GM12878 (cell line): ENCODE results near the gene GINS2. TPM values are rescaled to one million over a fixed set of nuclear protein-coding genes. Genes with fewer than 3 reads are reported as not detected.

Experiments
- ATAC-seq: fragments of 200-7000 bp; cut with Tn5 transposase; 3 replicates; pipeline ENCODE4 v1.9.1; 2020; ENCODE audit warnings: mild to moderate bottlenecking, moderate library complexity
- BruUV-seq: library from RNA; stranded (reverse); fragments of 400-500 nt; replicated peaks from 2 replicates; lab custom pipeline; 2021; lab: Mats Ljungman, UMichigan
- CTCF ChIA-PET: fragments of 300-600 bp; sonication (Branson Sonifier 250); formaldehyde crosslinking; extraction: SDS; loops from one replicate; lab custom pipeline; 2021; ENCODE audit warnings: inconsistent platforms; lab: Yijun Ruan, JAX
- POLR2A ChIA-PET: fragments of 350-600 bp; formaldehyde crosslinking; extraction: SDS; loops from one replicate; lab custom pipeline; 2021; ENCODE audit warnings: inconsistent platforms; lab: Charles Lee
- RAD21 ChIA-PET: fragments of 300-600 bp; sonication (Branson Sonifier 250); formaldehyde crosslinking; loops from one replicate; lab custom pipeline; 2023; ENCODE audit warnings: antibody characterized with exemption; ENCODE audit not compliant: unreplicated experiment; lab: Charles Lee
- SMC1A ChIA-PET: fragments of 300-600 bp; sonication (Branson Sonifier 250); formaldehyde crosslinking; loops from one replicate; lab custom pipeline; 2023; ENCODE audit not compliant: unreplicated experiment, uncharacterized antibody; lab: Charles Lee
- DNase-seq: peaks from one replicate; pipeline ENCODE4 v3.0.0-alpha.2; 2011; ENCODE audit warnings: low read depth, low spot score
- FAIRE-seq: peaks from 3 replicates; lab custom pipeline; 2011; peaks lifted over from hg19 to GRCh38; lab: Jason Lieb, UNC
- H2AFZ ChIP-seq: 2 replicates; pipeline ENCODE4 v1.6.0; 2011; ENCODE audit warnings: low read depth, low read length, control low read depth; ENCODE audit not compliant: control insufficient read depth
- H3K27ac ChIP-seq: 2 replicates; pipeline ENCODE4 v1.5.1; 2011; ENCODE audit warnings: control low read depth; ENCODE audit not compliant: control insufficient read depth, insufficient read depth
- H3K27me3 ChIP-seq, 2 experiments: replicated peaks in 1 of 2; 2 replicates each; pipeline versions ENCODE4 v1.6.0 to v1.6.1; 2011; ENCODE audit warnings: low read length in 1 of 2; ENCODE audit not compliant: control insufficient read depth in 2 of 2, insufficient read depth in 2 of 2
- H3K36me3 ChIP-seq, 2 experiments: 2 replicates each; pipeline ENCODE4 v1.5.1; 2011; ENCODE audit warnings: low read length in 1 of 2; ENCODE audit not compliant: control insufficient read depth in 2 of 2, insufficient read depth in 2 of 2
- H3K4me1 ChIP-seq: 2 replicates; pipeline ENCODE4 v1.6.1; 2011; ENCODE audit warnings: mild to moderate bottlenecking, low read length, moderate library complexity, mixed read lengths; ENCODE audit not compliant: control insufficient read depth, insufficient read depth
- H3K4me2 ChIP-seq: 2 replicates; pipeline ENCODE4 v1.6.0; 2011; ENCODE audit warnings: control low read depth; ENCODE audit not compliant: control insufficient read depth, insufficient read depth
- H3K4me3 ChIP-seq: fragments of 200-600 bp; sonication (generic); 2 replicates; pipeline ENCODE4 v1.5.1; 2016
- H3K79me2 ChIP-seq: 2 replicates; pipeline ENCODE4 v1.6.0; 2011; ENCODE audit warnings: low read length; ENCODE audit not compliant: control insufficient read depth, insufficient read depth
- H3K9ac ChIP-seq: 2 replicates; pipeline ENCODE4 v1.8.0; 2011; ENCODE audit warnings: low read length, control low read depth, mixed read lengths; ENCODE audit not compliant: control insufficient read depth, insufficient read depth
- H3K9me3 ChIP-seq: replicated peaks from 3 replicates; pipeline ENCODE4 v1.5.1; 2011; ENCODE audit warnings: mild to moderate bottlenecking, low read length; ENCODE audit not compliant: control insufficient read depth, insufficient read depth
- H4K20me1 ChIP-seq: 2 replicates; pipeline ENCODE4 v1.6.0; 2011; ENCODE audit not compliant: control insufficient read depth, insufficient read depth
- CBX3 ChIP-seq: fragments of 200-600 bp; sonication (generic); IDR thresholded peaks from 2 replicates; pipeline ENCODE4 v1.6.1; 2016; ENCODE audit warnings: low read depth, borderline replicate concordance
- CBX5 ChIP-seq: sonication (generic); IDR thresholded peaks from 2 replicates; pipeline ENCODE4 v1.6.1; 2016; ENCODE audit warnings: low read depth, moderate library complexity, mild to moderate bottlenecking, inconsistent platforms
- CEBPB ChIP-seq, 2 experiments: fragments of 150-350 bp in 1 of 2; IDR thresholded peaks; 2 replicates each; pipeline ENCODE4 v1.6.1; 2012 to 2014; ENCODE audit warnings: low read depth in 2 of 2, low read length in 2 of 2, borderline replicate concordance in 1 of 2, inconsistent platforms in 1 of 2
- GABPA ChIP-seq: IDR thresholded peaks from 2 replicates; pipeline ENCODE4 v1.6.1; 2014; ENCODE audit warnings: antibody characterized with exemption, low read depth, mild to moderate bottlenecking, inconsistent platforms
- IRF4 ChIP-seq: IDR thresholded peaks from 2 replicates; pipeline ENCODE4 v1.6.1; 2011; ENCODE audit warnings: low read depth, low read length
- MEF2B ChIP-seq: fragments of 450-650 bp; IDR thresholded peaks from 2 replicates; pipeline ENCODE4 v1.6.1; 2018; ENCODE audit warnings: mild to moderate bottlenecking, moderate library complexity; ENCODE audit not compliant: partially characterized antibody, poor library complexity, severe bottlenecking
- MTA3 ChIP-seq: IDR thresholded peaks from 2 replicates; pipeline ENCODE4 v1.6.1; 2012; ENCODE audit warnings: low read length, inconsistent platforms, borderline replicate concordance
- MXI1 ChIP-seq: fragments of 150-350 bp; IDR thresholded peaks from 2 replicates; pipeline ENCODE4 v1.6.1; 2011; ENCODE audit warnings: low read depth, mild to moderate bottlenecking, inconsistent platforms, low read length, improper control_type of control experiment
- NBN ChIP-seq: fragments of 450-650 bp; IDR thresholded peaks from 2 replicates; pipeline ENCODE4 v1.6.1; 2016
- RAD51 ChIP-seq: fragments of 450-650 bp; IDR thresholded peaks from 2 replicates; pipeline ENCODE4 v1.6.1; 2016; ENCODE audit warnings: moderate library complexity, mild to moderate bottlenecking, inconsistent platforms
- SIN3A ChIP-seq: IDR thresholded peaks from 2 replicates; pipeline ENCODE4 v1.6.1; 2012; ENCODE audit warnings: low read depth, low read length, improper control_type of control experiment
- SMC3 ChIP-seq: IDR thresholded peaks from 2 replicates; pipeline ENCODE4 v1.6.1; 2011; ENCODE audit warnings: low read length, improper control_type of control experiment, borderline replicate concordance
- SRF ChIP-seq, 2 experiments: IDR thresholded peaks; 2 replicates each; pipeline ENCODE4 v1.6.1; 2011; ENCODE audit warnings: low read depth in 2 of 2, low read length in 2 of 2, mild to moderate bottlenecking in 1 of 2, moderate library complexity in 1 of 2
- WGBS: methylation state at CpG from one replicate; pipeline ENCODE4 v1.1.6; 2016; ENCODE audit warnings: low lambda C conversion rate; ENCODE audit not compliant: insufficient replicate concordance, insufficient coverage; ENCODE audit errors: missing lambda C conversion rate; 5-methylcytosine and 5-hydroxymethylcytosine counted together
- in situ Hi-C: fragments of 300-500 bp; cut with MboI; formaldehyde crosslinking; loops from 9 replicates; pipeline ENCODE4 v1.14.3; 2018; ENCODE audit warnings: mixed read lengths
- intact Hi-C: fragments of 100-400 bp; cut with micrococcal nuclease; formaldehyde crosslinking; loops from one replicate; pipeline ENCODE4 v1.14.2; 2022; ENCODE audit not compliant: unreplicated experiment
- polyA plus RNA-seq, 11 experiments: library from polyadenylated mRNA; depleted of rRNA in 4 of 11; unstranded in 6 of 11; stranded (reverse) in 5 of 11; fragments of >200 nt; fragmentation: Nextera tagmentation in 4 of 11; fragmentation: Illumina TruSeq in 1 of 11; extraction: Ambion mirVana in 4 of 11; extraction: Trizol in 1 of 11; gene quantifications; 1 replicate in 1 of 11; 2 replicates in 10 of 11; pipeline versions ENCODE4 v1.2.1 to v1.2.3, GENCODE V29; 2011 to 2016; ENCODE audit warnings: inconsistent platforms in 2 of 11, missing spikeins in 2 of 11, low read depth in 1 of 11
- total RNA-seq, 4 experiments: library from RNA; depleted of rRNA in 3 of 4; stranded (reverse); fragments of >200 nt in 3 of 4; fragmentation: Illumina TruSeq in 1 of 4; extraction: Trizol in 1 of 4; gene quantifications; 2 replicates each; pipeline versions ENCODE4 v1.2.1 to v1.2.3, GENCODE V29; 2013 to 2021
- TF ChIP-seq, protein P1 (sequence below): IDR thresholded peaks from 2 replicates; pipeline ENCODE4 v1.6.1; 2012; ENCODE audit warnings: low read length, inconsistent platforms
- TF ChIP-seq, protein P2 (sequence below): fragments of 450-650 bp; formaldehyde crosslinking; IDR thresholded peaks from 2 replicates; pipeline ENCODE4 v1.5.0; 2022; ENCODE audit warnings: mild to moderate bottlenecking, missing genetic modification characterization

Gene GINS2
- total and polyA plus RNA-seq, 10 of the 15 experiments (the other 5 are each of a cell fraction or from before 2014, with no cell fraction given) = 42.7 to 90.8 (median 57.0) TPM

DNA sequence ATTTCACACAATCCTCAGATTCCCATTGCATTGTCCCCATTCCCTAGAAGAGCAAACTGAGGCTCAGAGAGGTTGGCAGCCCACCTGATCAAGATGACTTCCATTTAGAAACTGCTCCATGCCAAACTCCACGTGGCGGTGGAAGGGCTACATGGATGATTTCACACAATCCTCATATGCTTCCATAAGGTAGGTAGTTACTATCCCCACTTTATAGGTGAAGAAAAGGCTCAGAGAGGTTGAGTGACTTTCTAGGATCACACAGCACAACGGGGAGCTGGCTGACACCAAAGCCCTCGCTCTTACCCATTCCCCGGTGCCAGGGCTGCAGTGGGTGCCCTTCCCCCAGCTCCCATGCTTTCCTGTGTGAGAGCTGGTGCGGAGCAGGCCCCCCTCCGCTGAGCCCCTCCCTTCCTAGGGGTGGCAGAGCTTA is 9.7 kb upstream of the GINS2 start:
- Histone ChIP-seq H3K9ac (no peak overlapping the region), H3K4me3 (no peak overlapping the region), H3K27ac (no peak overlapping the region), H3K27me3 (peaks cover 1 to 2% of the 10 kb centered on the region in 2 experiments; a peak in 3 of 4 replicates), H2AFZ (no peak overlapping the region), H3K79me2 (no peaks in the 10 kb centered on the region), H3K4me2 (no peak overlapping the region), H4K20me1 (no peaks in the 10 kb centered on the region), H3K36me3 (no peaks in the 10 kb centered on the region), H3K4me1 (no peaks in the 10 kb centered on the region), H3K9me3 (no peaks in the 10 kb centered on the region)
- FAIRE-seq (no peak), ATAC-seq (no peak), DNase-seq (no peak)
- TF ChIP-seq NBN = no peak
- BruUV-seq = no TSS peak
- 35% methylated on average over 7 of the region's 7 CpGs for WGBS
- ChIA-PET POLR2A (no interaction called here), CTCF (interaction anchor here (0.6 kb wide), 1 partner anchor 670 kb away, joined by 3 read pairs; no protein-coding TSS in a partner anchor), SMC1A (no interaction called here), RAD21 (no interaction called here)
- in situ Hi-C loops = no loop called here
- intact Hi-C loops = no loop called here

DNA sequence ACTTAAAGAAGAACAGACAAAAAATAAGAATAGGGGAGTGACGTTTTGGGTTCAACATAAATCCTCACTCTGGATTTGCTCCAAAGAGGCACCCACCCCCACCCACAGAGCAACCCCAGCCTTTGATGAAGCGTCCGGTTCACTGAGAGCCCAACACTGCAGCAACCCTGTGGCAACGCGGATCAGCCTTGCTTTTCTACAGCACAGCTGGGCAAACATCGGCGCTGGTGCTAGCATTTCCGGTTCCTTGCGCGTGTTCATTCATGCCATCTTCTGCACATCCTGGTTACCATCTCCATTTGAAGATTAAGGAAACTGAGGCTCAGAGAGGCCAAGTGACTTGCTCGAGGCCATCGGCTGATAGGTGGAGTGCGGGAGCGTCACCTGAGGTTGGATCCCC is 8.7 kb upstream of the GINS2 start:
- WGBS = 37% methylated on average over 14 of the region's 14 CpGs
- Histone ChIP-seq H3K9me3 (no peaks in the 10 kb centered on the region), H3K27ac (no peak overlapping the region), H4K20me1 (no peaks in the 10 kb centered on the region), H3K79me2 (no peaks in the 10 kb centered on the region), H3K27me3 (peaks cover 1 to 2% of the 10 kb centered on the region in 2 experiments; a peak in 3 of 4 replicates), H3K4me3 (no peak overlapping the region), H2AFZ (no peak overlapping the region), H3K4me2 (no peak overlapping the region), H3K36me3 (no peaks in the 10 kb centered on the region), H3K4me1 (no peaks in the 10 kb centered on the region), H3K9ac (no peak overlapping the region)
- ChIA-PET CTCF (no interaction called here), RAD21 (no interaction called here), SMC1A (no interaction called here), POLR2A (no interaction called here)
- FAIRE-seq (no peak), ATAC-seq (no peak), DNase-seq (no peak)
- in situ Hi-C loops = no loop called here
- intact Hi-C loops = no loop called here
- BruUV-seq = no TSS peak
- TF ChIP-seq MTA3 = no peak
- no peak for TF ChIP-seq IRF4
- TF ChIP-seq RAD51 = no peak
- TF ChIP-seq SRF (IDR thresholded peaks at IDR 0.05; ENCODE audit: low read depth in 2 of 2, low read length in 2 of 2) = no peak
- no peak for TF ChIP-seq SMC3
- TF ChIP-seq, protein P1, sequence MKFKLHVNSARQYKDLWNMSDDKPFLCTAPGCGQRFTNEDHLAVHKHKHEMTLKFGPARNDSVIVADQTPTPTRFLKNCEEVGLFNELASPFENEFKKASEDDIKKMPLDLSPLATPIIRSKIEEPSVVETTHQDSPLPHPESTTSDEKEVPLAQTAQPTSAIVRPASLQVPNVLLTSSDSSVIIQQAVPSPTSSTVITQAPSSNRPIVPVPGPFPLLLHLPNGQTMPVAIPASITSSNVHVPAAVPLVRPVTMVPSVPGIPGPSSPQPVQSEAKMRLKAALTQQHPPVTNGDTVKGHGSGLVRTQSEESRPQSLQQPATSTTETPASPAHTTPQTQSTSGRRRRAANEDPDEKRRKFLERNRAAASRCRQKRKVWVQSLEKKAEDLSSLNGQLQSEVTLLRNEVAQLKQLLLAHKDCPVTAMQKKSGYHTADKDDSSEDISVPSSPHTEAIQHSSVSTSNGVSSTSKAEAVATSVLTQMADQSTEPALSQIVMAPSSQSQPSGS = no peak
- TF ChIP-seq SIN3A = no peak
- no peak for TF ChIP-seq CEBPB (IDR thresholded peaks at IDR 0.05; ENCODE audit: borderline replicate concordance in 1 of 2, low read depth in 2 of 2, low read length in 2 of 2)
- no peak for TF ChIP-seq MXI1
- no peak for TF ChIP-seq CBX3
- TF ChIP-seq MEF2B = no peak
- no peak for TF ChIP-seq GABPA
- TF ChIP-seq, protein P2, sequence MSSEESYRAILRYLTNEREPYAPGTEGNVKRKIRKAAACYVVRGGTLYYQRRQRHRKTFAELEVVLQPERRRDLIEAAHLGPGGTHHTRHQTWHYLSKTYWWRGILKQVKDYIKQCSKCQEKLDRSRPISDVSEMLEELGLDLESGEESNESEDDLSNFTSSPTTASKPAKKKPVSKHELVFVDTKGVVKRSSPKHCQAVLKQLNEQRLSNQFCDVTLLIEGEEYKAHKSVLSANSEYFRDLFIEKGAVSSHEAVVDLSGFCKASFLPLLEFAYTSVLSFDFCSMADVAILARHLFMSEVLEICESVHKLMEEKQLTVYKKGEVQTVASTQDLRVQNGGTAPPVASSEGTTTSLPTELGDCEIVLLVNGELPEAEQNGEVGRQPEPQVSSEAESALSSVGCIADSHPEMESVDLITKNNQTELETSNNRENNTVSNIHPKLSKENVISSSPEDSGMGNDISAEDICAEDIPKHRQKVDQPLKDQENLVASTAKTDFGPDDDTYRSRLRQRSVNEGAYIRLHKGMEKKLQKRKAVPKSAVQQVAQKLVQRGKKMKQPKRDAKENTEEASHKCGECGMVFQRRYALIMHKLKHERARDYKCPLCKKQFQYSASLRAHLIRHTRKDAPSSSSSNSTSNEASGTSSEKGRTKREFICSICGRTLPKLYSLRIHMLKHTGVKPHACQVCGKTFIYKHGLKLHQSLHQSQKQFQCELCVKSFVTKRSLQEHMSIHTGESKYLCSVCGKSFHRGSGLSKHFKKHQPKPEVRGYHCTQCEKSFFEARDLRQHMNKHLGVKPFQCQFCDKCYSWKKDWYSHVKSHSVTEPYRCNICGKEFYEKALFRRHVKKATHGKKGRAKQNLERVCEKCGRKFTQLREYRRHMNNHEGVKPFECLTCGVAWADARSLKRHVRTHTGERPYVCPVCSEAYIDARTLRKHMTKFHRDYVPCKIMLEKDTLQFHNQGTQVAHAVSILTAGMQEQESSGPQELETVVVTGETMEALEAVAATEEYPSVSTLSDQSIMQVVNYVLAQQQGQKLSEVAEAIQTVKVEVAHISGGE (CRISPR knock-in tag) = no peak
- no peak for TF ChIP-seq CBX5
